GM18907 (cell line): ENCODE measurements around the gene SH2D7.
A peak's percentile ranks its signal among the peaks of the same experiment; 100 is the strongest.

Experiments
- ATAC-seq: cut with Tn5 transposase; IDR thresholded peaks from one replicate; pipeline ENCODE4 v1.9.1; 2021; ENCODE audit warnings: mild to moderate bottlenecking, moderate library complexity; ENCODE audit not compliant: unreplicated experiment

SH2D7 gene

GRCh38 chr15:78077871-78078210 lies 14.5 kb upstream of the SH2D7 start:
- peak; percentile 3 for ATAC-seq

GRCh38 chr15:78079298-78080087 lies 12.9 kb upstream of the SH2D7 start:
- ATAC-seq = no peak

- ATAC-seq = no peak
Measured at GRCh38 chr15:78080088-78080460, 12.3 kb upstream of the SH2D7 start.

GRCh38 chr15:78082106-78082742 lies 10.1 kb upstream of the SH2D7 start:
- no peak for ATAC-seq

DNA sequence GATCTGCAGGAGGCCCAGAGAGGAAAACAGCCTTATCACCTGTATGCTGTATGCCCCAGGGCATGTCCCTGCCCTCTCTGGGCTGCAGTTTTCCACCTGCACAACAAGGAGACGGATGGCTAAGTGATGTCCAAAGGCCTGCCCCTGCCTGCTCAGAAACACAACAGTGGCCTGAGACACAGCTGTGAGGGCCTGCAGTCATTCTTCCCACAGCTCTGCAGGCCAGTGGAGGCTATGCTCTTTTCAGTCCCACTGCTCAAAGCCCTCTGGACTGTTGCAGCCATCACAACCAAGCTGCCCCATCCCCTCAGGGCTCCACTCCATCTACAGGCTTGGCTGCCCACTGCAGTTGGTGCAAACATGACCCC lies 9.6 kb upstream of the SH2D7 start:
- ATAC-seq = no peak

DNA sequence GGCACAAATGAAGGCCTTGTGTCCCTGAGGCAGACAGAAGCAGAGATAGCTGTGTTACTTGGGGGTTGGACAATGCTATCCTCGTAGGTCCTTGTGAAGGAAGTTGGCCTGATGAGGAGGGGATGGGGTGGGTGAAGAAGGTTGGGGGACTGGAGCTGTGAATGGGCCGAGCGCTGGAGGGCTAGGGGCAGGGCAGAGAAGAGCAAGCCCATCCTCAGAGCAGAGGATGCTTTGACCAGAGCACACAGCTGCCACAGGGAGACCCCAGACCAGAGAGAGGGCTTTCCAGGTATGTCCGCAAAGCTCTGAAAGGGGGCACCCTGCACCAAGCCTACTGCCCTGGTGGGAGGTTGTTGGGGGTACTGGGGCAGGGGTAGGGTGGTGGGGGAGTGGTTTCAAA lies 9.2 kb upstream of the SH2D7 start:
- no peak for ATAC-seq

- peak; percentile 46 for ATAC-seq
Measured at GRCh38 chr15:78083687-78084448, 8.5 kb upstream of the SH2D7 start.

DNA sequence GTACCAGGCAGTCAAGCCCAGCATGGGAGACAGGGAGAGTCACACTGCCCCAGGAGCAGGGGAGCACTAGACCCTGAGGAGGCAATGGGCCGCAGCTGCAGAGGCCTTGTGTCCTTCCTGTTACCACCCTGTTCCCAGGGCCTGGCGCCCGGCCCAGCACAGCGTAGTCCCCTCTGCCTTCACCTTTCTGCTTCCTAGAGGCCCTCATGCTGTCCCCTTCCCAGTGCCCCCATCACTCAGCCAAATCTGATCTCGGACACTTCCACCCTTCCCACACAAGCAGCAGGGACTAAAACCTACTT lies 8.0 kb upstream of the SH2D7 start:
- no peak for ATAC-seq

DNA sequence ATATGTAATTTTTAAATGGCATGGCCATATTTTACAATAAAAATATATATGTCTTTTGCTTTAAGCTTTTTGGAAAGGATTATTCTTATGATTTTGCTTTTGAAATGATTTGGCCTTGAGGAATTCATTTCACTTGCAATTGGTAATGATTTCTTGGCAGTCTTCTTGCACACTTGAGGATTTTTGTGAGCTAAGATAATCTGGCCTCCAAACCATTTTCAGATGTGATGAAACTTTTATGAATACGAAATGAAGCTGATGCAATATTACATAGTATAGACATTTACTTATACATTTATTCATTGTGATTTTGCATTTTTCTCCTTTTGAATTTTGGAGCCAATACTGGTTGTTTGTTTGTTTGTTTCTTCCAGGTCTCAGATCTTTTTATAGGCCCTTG lies 6.4 kb upstream of the SH2D7 start:
- ATAC-seq = no peak

- ATAC-seq = peak; percentile 59
Measured at GRCh38 chr15:78087951-78088772, 4.2 kb upstream of the SH2D7 start.

GRCh38 chr15:78088773-78089080 lies 3.6 kb upstream of the SH2D7 start:
- no peak for ATAC-seq

DNA sequence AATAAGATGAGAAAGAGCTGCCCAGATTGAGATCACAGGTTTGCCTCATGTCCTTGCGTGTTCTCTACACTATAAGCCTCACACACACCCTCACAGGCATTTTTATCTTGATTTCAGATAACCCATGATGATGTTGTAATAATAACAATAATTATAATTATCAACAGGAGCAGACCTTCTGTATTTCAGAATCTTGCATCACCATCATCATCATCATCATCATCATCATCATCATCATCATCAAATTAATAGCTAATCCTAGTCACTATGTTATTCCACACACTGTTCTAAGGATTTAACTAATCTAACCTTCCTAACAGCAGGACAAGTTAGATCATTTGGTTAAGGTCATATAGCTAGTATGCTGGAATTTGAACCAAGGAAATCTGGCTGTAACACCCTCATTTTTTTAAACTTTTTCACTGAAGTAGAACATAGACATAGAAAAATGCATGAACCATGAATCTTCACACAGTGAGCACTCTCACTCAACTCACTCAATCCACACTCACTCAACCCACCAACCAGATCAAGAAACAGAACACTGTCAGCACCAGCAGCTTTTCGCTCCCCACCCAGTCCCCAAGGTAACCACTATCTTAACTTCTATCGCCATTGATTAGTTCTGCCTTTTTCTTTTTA lies 1.8 kb upstream of the SH2D7 start:
- no peak for ATAC-seq

DNA sequence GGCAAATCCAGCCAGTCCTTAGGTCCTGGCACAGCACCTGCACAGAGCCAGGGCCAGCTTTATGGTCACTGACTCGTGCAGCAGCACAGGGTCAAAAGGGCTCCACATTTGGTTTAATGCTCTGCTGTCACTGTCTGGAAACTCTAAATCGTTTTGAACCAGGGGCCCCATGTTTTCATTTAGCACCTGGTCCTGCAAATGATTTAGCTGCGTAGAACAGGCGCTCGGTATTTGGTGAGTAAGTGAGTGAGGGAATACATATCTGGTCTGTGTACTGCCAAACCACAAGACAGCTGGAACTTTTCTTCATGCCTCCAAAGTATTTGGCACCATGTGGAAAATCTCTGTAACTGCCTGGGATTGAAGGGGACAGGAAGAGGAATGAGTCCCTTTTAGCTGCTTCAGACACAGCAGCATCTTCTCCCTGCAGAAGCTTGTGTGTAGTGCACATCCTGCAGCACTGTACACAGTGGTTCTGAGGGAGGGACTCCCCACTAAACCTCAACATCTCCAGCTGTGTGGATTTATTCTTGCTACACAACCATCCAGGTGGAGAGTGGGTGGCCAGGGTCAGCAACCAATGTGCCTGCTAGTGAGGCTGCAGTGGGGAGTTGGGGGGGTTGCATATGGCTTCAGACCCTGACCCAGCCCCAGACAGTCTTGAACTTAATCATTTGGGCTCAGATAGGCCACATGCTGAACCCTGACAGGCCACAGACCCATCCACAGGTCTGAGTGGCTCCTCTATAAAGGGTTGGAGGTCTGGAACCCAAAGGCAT lies 1.1 kb downstream of the SH2D7 start:
- no peak for ATAC-seq

DNA sequence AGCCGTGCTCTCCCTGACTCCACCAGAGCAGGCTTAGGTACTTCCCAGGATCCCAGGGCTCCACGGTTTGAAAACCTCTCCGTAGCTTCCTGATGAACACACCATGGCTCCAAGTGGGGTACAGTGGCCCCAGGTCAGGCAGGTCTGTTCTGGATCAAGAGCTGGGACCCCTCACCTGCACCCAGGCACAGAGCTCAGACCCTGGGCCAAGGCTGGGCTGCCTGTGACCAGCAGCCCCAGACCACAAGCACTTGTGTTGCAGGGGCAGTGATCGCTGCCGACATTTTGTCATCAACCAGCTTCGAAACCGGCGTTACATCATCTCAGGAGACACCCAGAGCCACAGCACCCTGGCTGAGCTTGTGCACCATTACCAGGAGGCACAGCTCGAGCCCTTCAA lies 5.3 kb downstream of the SH2D7 start:
- ATAC-seq = no peak

DNA sequence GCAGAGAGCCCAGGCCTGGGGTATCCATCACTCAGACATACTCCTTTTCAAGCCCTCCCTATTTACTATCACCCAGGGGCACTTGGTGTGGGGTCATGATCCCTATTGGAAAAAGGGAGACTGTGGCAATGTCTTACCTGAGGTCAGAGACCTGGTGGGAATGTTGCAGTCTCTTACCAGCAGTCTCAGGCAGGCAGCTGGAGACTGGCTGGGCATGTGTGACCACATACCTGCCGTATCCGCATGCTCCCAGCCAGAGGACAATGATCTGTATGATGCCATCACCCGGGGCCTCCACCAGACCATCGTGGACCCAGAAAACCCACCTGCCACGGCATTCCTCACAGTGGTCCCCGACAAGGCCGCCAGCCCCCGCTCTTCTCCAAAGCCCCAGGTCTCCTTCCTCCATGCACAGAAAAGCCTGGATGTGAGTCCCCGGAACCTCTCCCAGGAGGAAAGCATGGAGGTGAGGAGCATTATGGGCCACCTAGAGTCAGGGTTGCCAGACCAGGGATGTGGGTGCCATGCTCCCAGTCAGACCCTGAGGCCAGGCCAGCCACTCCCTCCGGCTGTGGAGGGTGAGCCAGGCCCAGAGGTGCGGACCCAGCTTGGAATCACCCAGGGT lies 5.9 kb downstream of the SH2D7 start:
- no peak for ATAC-seq

- ATAC-seq = no peak
Measured at GRCh38 chr15:78100886-78101285, 8.5 kb downstream of the SH2D7 start.

- no peak for ATAC-seq
Measured at GRCh38 chr15:78101423-78102105, 9.2 kb downstream of the SH2D7 start.

- no peak for ATAC-seq
Measured at GRCh38 chr15:78102211-78102610, 9.8 kb downstream of the SH2D7 start.

DNA sequence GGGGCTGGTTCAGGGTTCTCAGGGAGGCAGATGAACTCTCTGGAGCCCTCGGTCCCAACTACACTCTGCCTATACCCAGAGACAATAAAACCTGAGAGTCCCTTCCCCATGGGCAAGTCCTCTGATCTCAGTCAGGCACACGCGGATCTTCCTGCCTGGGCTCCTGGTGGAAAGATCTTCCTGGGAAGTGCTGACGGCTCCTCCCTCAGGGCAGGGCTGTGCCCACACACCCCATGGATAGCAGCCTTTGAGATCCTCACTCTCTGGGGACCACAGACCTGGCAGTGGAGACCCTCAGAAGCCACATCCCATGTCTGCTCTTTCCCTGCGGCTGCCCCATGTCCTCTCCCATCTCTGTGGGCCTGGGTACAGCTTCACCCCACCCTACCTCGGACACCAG lies 10.4 kb downstream of the SH2D7 start:
- no peak for ATAC-seq
